ENCODE data around the gene MGME1.

MGME1 gene

GRCh38 chr20:18030020-18030419 lies 61.2 kb downstream of the MGME1 start:
- no peak for DNase-seq

GRCh38 chr20:18031050-18031449 lies 62.2 kb downstream of the MGME1 start:
- no peak for DNase-seq

- no peak for DNase-seq
Observed at GRCh38 chr20:18031888-18032509, 63.2 kb downstream of the MGME1 start.

GRCh38 chr20:18032977-18033892 lies 64.4 kb downstream of the MGME1 start:
- no peak for DNase-seq

- DNase-seq = no peak
Observed at GRCh38 chr20:18034039-18034438, 65.2 kb downstream of the MGME1 start.

GRCh38 chr20:18039063-18039462 lies 70.2 kb downstream of the MGME1 start:
- no peak for DNase-seq
